ENCODE measurements around the gene SDR42E2.

The SDR42E2 gene

DNA sequence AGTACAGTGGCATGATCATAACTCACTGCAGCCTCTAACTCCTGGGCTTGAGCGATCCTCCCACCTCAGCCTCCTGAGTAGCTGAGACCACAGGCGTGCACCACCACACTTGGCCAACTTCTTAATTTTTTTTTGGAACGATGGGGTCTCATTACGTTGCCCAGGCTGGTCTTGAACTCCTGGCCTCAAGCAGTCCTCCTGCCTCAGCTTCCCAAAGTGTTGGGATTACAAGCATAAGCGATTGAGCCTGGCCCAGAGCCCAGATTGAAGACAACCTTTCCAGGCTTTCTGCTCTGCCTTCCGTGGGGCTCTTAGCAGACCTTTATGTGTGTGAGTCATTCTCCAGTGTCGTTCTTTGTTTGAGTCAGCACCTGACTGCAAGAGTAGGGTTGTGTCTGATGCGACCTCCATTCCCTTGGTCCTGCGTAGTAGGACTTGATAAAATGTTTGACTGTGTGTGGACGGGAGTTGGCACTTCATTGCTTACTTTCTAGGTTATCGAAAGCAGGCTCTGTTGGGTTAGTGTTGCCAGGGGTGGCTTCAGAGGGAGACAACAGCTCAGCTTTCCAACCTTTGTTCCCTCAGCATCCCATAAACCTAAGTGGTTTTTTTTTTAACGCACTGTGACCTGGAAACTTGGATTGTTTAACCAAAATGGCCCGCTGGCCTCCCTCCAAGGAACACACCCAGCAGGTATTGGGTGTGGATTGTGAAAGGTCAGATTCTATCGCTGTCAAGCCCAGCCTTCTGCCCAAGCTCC, 70.2 kb downstream of the SDR42E2 start (continued):
- TF ChIP-seq ZNF214 (tag by site-specific recombination; IDR thresholded peaks at IDR 0.05; ENCODE audit: borderline replicate concordance): no peak
- peak; percentile 77; the same call in 1 of the 2 replicates for TF ChIP-seq MZF1 (tag by site-specific recombination; IDR thresholded peaks at IDR 0.05; ENCODE audit: borderline replicate concordance)
- TF ChIP-seq, protein P1, sequence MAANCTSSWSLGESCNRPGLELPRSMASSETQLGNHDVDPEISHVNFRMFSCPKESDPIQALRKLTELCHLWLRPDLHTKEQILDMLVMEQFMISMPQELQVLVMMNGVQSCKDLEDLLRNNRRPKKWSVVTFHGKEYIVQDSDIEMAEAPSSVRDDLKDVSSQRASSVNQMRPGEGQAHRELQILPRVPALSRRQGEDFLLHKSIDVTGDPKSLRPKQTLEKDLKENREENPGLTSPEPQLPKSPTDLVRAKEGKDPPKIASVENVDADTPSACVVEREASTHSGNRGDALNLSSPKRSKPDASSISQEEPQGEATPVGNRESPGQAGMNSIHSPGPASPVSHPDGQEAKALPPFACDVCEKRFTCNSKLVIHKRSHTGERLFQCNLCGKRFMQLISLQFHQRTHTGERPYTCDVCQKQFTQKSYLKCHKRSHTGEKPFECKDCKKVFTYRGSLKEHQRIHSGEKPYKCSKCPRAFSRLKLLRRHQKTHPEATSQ (tag by site-specific recombination; IDR thresholded peaks at IDR 0.05): 0 out of 2 replicates have a peak, but pooled peaks have one; percentile 34
- peak; percentile 98 for TF ChIP-seq ZNF843 (tag by site-specific recombination; IDR thresholded peaks at IDR 0.05)
- TF ChIP-seq ZNF416 (tag by site-specific recombination; IDR thresholded peaks at IDR 0.05): no peak
- TF ChIP-seq, protein P2, sequence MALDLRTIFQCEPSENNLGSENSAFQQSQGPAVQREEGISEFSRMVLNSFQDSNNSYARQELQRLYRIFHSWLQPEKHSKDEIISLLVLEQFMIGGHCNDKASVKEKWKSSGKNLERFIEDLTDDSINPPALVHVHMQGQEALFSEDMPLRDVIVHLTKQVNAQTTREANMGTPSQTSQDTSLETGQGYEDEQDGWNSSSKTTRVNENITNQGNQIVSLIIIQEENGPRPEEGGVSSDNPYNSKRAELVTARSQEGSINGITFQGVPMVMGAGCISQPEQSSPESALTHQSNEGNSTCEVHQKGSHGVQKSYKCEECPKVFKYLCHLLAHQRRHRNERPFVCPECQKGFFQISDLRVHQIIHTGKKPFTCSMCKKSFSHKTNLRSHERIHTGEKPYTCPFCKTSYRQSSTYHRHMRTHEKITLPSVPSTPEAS (tag by site-specific recombination; IDR thresholded peaks at IDR 0.05): 0 out of 2 replicates have a peak, but pooled peaks have one; percentile 29
- TF ChIP-seq, protein P3, sequence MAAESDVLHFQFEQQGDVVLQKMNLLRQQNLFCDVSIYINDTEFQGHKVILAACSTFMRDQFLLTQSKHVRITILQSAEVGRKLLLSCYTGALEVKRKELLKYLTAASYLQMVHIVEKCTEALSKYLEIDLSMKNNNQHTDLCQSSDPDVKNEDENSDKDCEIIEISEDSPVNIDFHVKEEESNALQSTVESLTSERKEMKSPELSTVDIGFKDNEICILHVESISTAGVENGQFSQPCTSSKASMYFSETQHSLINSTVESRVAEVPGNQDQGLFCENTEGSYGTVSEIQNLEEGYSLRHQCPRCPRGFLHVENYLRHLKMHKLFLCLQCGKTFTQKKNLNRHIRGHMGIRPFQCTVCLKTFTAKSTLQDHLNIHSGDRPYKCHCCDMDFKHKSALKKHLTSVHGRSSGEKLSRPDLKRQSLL (tag by site-specific recombination; IDR thresholded peaks at IDR 0.05): peak; percentile 98
- no peak for TF ChIP-seq SCRT2 (tag by site-specific recombination; IDR thresholded peaks at IDR 0.05)
- TF ChIP-seq, protein P4, sequence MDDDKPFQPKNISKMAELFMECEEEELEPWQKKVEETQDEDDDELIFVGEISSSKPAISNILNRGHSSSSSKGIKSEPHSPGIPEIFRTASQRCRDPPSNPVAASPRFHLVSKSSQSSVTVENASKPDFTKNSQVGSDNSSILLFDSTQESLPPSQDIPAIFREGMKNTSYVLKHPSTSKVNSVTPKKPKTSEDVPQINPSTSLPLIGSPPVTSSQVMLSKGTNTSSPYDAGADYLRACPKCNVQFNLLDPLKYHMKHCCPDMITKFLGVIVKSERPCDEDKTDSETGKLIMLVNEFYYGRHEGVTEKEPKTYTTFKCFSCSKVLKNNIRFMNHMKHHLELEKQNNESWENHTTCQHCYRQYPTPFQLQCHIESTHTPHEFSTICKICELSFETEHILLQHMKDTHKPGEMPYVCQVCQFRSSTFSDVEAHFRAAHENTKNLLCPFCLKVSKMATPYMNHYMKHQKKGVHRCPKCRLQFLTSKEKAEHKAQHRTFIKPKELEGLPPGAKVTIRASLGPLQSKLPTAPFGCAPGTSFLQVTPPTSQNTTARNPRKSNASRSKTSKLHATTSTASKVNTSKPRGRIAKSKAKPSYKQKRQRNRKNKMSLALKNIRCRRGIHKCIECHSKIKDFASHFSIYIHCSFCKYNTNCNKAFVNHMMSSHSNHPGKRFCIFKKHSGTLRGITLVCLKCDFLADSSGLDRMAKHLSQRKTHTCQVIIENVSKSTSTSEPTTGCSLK (tag by site-specific recombination; IDR thresholded peaks at IDR 0.05): no peak
- no peak for TF ChIP-seq ZNF433 (tag by site-specific recombination; IDR thresholded peaks at IDR 0.05; ENCODE audit: low read depth)
- TF ChIP-seq ZNF354C (tag by site-specific recombination; IDR thresholded peaks at IDR 0.05; ENCODE audit: borderline replicate concordance, low read depth): no peak
- no peak for TF ChIP-seq ZNF48 (tag by site-specific recombination; IDR thresholded peaks at IDR 0.05)
- TF ChIP-seq ZNF202 (tag by site-specific recombination; IDR thresholded peaks at IDR 0.05; ENCODE audit: borderline replicate concordance): no peak

DNA sequence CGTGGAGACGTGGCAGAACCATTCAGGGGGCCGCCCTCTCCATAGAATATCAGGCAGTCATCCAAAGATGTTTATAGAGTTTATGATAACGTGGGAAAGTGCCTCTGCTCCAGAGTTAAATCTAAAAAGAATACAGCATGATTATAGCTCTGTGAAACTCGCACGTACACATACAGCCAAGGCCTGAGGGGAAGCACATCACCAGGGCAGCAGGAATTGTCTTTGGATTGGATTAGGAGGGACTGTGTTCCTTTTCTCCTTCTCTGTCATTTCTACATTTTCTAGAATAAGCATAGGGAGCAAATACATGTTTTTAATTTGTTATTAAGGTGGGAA, 70.7 kb downstream of the SDR42E2 start:
- H3K27ac ChIP-seq (ENCODE audit: extremely low read depth, low read depth, low read length): peak overlapping the region; percentile 90
- H3K36me3 ChIP-seq (ENCODE audit: control insufficient read depth in 2 of 2, insufficient read depth in 1 of 2, low read length in 2 of 2): peaks cover 3% of the 10 kb centered on the region in 2 experiments; a peak in 2 of 3 replicates
- H3K4me3 ChIP-seq (ENCODE audit: low read depth, low read length): no peak overlapping the region
- no peaks in the 10 kb centered on the region for H3K9me3 ChIP-seq (ENCODE audit: control insufficient read depth, insufficient read depth, low read depth, low read length)
- ChIA-PET CTCF (interaction anchor here (0.6 to 1.2 kb wide), 3 partner anchors 8 to 37 kb away, joined by 4 to 10 read pairs (median 5); no protein-coding TSS in a partner anchor), POLR2A (interaction anchor here (0.8 to 1.4 kb wide), 5 partner anchors 13 to 51 kb away, joined by 3 to 12 read pairs (median 4); partner anchors contain the start of gene EEF2K)
- H3K4me1 ChIP-seq (ENCODE audit: control insufficient read depth, insufficient read depth, low read length): peaks cover 12% of the 10 kb centered on the region; the same call in 1 of the 2 replicates
- 0 out of 2 replicates have a peak, but pooled peaks have one; percentile 33 for TF ChIP-seq SP7 (tag by site-specific recombination; IDR thresholded peaks at IDR 0.05)
- TF ChIP-seq, protein P3 (tag by site-specific recombination; IDR thresholded peaks at IDR 0.05): 0 out of 2 replicates have a peak, but pooled peaks have one; percentile 43
- TF ChIP-seq BCL11A (tag by site-specific recombination; IDR thresholded peaks at IDR 0.05; ENCODE audit: low read depth): no peak
- TF ChIP-seq, protein P5, sequence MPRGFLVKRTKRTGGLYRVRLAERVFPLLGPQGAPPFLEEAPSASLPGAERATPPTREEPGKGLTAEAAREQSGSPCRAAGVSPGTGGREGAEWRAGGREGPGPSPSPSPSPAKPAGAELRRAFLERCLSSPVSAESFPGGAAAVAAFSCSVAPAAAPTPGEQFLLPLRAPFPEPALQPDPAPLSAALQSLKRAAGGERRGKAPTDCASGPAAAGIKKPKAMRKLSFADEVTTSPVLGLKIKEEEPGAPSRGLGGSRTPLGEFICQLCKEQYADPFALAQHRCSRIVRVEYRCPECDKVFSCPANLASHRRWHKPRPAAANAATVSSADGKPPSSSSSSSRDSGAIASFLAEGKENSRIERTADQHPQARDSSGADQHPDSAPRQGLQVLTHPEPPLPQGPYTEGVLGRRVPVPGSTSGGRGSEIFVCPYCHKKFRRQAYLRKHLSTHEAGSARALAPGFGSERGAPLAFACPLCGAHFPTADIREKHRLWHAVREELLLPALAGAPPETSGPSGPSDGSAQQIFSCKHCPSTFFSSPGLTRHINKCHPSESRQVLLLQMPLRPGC (tag by site-specific recombination; IDR thresholded peaks at IDR 0.05): no peak; the same call in 1 of the 2 replicates
- TF ChIP-seq ZEB2 (tag by site-specific recombination; IDR thresholded peaks at IDR 0.05): 0 out of 2 replicates have a peak, but pooled peaks have one; percentile 0
- no peak for TF ChIP-seq ZNF423 (tag by site-specific recombination; IDR thresholded peaks at IDR 0.05)
- no peak for TF ChIP-seq ZNF792 (tag by site-specific recombination; IDR thresholded peaks at IDR 0.05)
- no peak for TF ChIP-seq ZNF623 (tag by site-specific recombination; IDR thresholded peaks at IDR 0.05)
- TF ChIP-seq, protein P6, sequence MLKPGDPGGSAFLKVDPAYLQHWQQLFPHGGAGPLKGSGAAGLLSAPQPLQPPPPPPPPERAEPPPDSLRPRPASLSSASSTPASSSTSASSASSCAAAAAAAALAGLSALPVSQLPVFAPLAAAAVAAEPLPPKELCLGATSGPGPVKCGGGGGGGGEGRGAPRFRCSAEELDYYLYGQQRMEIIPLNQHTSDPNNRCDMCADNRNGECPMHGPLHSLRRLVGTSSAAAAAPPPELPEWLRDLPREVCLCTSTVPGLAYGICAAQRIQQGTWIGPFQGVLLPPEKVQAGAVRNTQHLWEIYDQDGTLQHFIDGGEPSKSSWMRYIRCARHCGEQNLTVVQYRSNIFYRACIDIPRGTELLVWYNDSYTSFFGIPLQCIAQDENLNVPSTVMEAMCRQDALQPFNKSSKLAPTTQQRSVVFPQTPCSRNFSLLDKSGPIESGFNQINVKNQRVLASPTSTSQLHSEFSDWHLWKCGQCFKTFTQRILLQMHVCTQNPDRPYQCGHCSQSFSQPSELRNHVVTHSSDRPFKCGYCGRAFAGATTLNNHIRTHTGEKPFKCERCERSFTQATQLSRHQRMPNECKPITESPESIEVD (tag by site-specific recombination; IDR thresholded peaks at IDR 0.05): peak; percentile 78; the same call in 1 of the 2 replicates
- no peak for TF ChIP-seq GLIS1 (tag by site-specific recombination; IDR thresholded peaks at IDR 0.05)
- peak; percentile 3; the same call in 1 of the 2 replicates for TF ChIP-seq ZNF610 (tag by site-specific recombination; IDR thresholded peaks at IDR 0.05; ENCODE audit: borderline replicate concordance)
- TF ChIP-seq ZBTB20 (tag by site-specific recombination; IDR thresholded peaks at IDR 0.05): 0 out of 2 replicates have a peak, but pooled peaks have one; percentile 1

Data from HEK293 (cell line).